ENCODE results near the gene PPT1.

DNA sequence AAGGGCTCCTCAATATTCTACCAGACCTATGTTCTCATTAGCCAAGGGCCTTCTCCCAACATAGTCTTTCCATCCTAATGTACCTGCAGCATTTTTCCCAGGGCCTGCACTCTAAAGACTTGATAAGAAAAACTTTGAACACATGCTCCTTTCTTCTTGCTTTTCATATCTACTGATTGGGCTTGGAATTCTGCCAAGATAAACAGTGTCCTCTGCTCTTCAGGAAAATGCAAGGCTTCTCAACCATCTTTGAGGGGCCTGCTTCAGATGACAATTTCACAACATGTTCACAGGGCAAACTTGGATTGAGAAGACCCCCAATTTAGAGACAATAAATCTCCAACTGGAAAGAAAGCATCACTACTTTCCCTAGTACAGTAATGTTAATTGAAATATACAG is 25.8 kb upstream of the PPT1 start:
- TF ChIP-seq, protein P1, sequence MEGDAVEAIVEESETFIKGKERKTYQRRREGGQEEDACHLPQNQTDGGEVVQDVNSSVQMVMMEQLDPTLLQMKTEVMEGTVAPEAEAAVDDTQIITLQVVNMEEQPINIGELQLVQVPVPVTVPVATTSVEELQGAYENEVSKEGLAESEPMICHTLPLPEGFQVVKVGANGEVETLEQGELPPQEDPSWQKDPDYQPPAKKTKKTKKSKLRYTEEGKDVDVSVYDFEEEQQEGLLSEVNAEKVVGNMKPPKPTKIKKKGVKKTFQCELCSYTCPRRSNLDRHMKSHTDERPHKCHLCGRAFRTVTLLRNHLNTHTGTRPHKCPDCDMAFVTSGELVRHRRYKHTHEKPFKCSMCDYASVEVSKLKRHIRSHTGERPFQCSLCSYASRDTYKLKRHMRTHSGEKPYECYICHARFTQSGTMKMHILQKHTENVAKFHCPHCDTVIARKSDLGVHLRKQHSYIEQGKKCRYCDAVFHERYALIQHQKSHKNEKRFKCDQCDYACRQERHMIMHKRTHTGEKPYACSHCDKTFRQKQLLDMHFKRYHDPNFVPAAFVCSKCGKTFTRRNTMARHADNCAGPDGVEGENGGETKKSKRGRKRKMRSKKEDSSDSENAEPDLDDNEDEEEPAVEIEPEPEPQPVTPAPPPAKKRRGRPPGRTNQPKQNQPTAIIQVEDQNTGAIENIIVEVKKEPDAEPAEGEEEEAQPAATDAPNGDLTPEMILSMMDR (IDR thresholded peaks at IDR 0.05), result no peak
- no peak for TF ChIP-seq ZFX (IDR thresholded peaks at IDR 0.05; ENCODE audit: borderline replicate concordance)

All from 22Rv1 (cell line).